OCI-LY7 (cell line): ENCODE results near the gene GAS6. TPM values are rescaled to one million over a fixed set of nuclear protein-coding genes. Genes with fewer than 3 reads are reported as not detected.
A peak's percentile ranks its signal among the peaks of the same experiment; 100 is the strongest.
"Not testable (repeated sequence)": the region's sequence is repeated elsewhere in the genome, so short reads cannot be mapped to it uniquely, and the experiment has no call there.

Source experiments
- Bru-seq: library from RNA; stranded (reverse); fragments of 400-500 nt; gene quantifications from one replicate; lab custom pipeline; 2021; lab: Mats Ljungman, UMichigan
- BruChase-seq, 2 experiments: library from RNA; stranded (reverse); fragments of 400-500 nt; gene quantifications; one replicate each; lab custom pipeline; 2021; lab: Mats Ljungman, UMichigan
- BruUV-seq: library from RNA; stranded (reverse); fragments of 400-500 nt; replicated peaks from 2 replicates; lab custom pipeline; 2021; lab: Mats Ljungman, UMichigan
- CTCF ChIA-PET: fragments of 300-600 bp; sonication (Branson Sonifier 250); formaldehyde crosslinking; loops from one replicate; lab custom pipeline; 2022; ENCODE audit warnings: antibody characterized with exemption; ENCODE audit not compliant: unreplicated experiment; lab: Charles Lee
- POLR2A ChIA-PET: fragments of 300-600 bp; sonication (Branson Sonifier 250); formaldehyde crosslinking; loops from one replicate; lab custom pipeline; 2022; ENCODE audit warnings: antibody characterized with exemption; lab: Charles Lee
- DNase-seq: peaks from one replicate; pipeline ENCODE4 v3.0.0-alpha.2; 2015; ENCODE audit warnings: low spot score
- H2AFZ ChIP-seq: fragments of 200-600 bp; sonication (generic), shearing (Covaris generic); 2 replicates; pipeline ENCODE4 v1.6.1; 2014; ENCODE audit warnings: mild to moderate bottlenecking, antibody characterized with exemption, low read length, moderate library complexity
- H3K27ac ChIP-seq: fragments of 200-600 bp; sonication (generic); 2 replicates; pipeline ENCODE4 v1.5.1; 2014; ENCODE audit warnings: mixed run types, low read depth, mild to moderate bottlenecking, moderate library complexity, low read length, inconsistent platforms; ENCODE audit not compliant: poor library complexity, severe bottlenecking
- H3K36me3 ChIP-seq: fragments of 200-600 bp; sonication (generic); 2 replicates; pipeline ENCODE4 v1.6.1; 2014; ENCODE audit warnings: mild to moderate bottlenecking, antibody characterized with exemption, low read length, moderate library complexity, mixed read lengths; ENCODE audit not compliant: insufficient read depth
- H3K4me1 ChIP-seq: fragments of 200-600 bp; sonication (generic); 2 replicates; pipeline ENCODE4 v1.5.1; 2014; ENCODE audit warnings: mild to moderate bottlenecking, low read length; ENCODE audit not compliant: insufficient read depth, poor library complexity, severe bottlenecking
- H3K4me2 ChIP-seq: fragments of 200-600 bp; sonication (generic); 2 replicates; pipeline ENCODE4 v1.6.1; 2014; ENCODE audit warnings: mild to moderate bottlenecking, low read length
- H3K4me3 ChIP-seq: fragments of 200-600 bp; sonication (generic); 2 replicates; pipeline ENCODE4 v1.5.1; 2014; ENCODE audit warnings: mild to moderate bottlenecking, low read depth, low read length; ENCODE audit not compliant: poor library complexity, severe bottlenecking
- H3K79me2 ChIP-seq: fragments of 200-600 bp; sonication (generic); 2 replicates; pipeline ENCODE4 v1.6.1; 2016; ENCODE audit warnings: low read depth, mild to moderate bottlenecking, low read length, moderate library complexity, mixed read lengths; ENCODE audit not compliant: insufficient read depth
- H3K9me2 ChIP-seq: fragments of 200-600 bp; sonication (generic); 2 replicates; pipeline ENCODE4 v1.6.1; 2016; ENCODE audit warnings: mild to moderate bottlenecking, low read length, mixed read lengths; ENCODE audit not compliant: insufficient read depth
- H3K9me3 ChIP-seq: fragments of 200-600 bp; sonication (generic); 2 replicates; pipeline ENCODE4 v1.6.1; 2014; ENCODE audit warnings: mild to moderate bottlenecking, mixed run types, low read length, mixed read lengths
- H4K20me1 ChIP-seq: fragments of 200-600 bp; sonication (generic); 2 replicates; pipeline ENCODE4 v1.6.1; 2014; ENCODE audit warnings: mild to moderate bottlenecking, antibody characterized with exemption, low read length, moderate library complexity, mixed read lengths; ENCODE audit not compliant: insufficient read depth
- EZH2phosphoT487 ChIP-seq: fragments of 200-600 bp; sonication (generic); IDR thresholded peaks from 2 replicates; pipeline ENCODE4 v1.6.1; 2018; ENCODE audit warnings: low read depth, borderline replicate concordance, mild to moderate bottlenecking, mixed run types, antibody characterized with exemption, low read length, moderate library complexity, mixed read lengths
- intact Hi-C: fragments of 100-400 bp; cut with micrococcal nuclease; formaldehyde crosslinking; loops from one replicate; pipeline ENCODE4 v1.10.0; 2022; ENCODE audit not compliant: unreplicated experiment
- long read RNA-seq: library from polyadenylated mRNA; stranded (forward); transcript quantifications from one replicate; pipeline ENCODE4 v2.0.0, GENCODE V29; 2022
- total RNA-seq, 2 experiments: library from RNA; depleted of rRNA in 1 of 2; stranded (reverse); fragments of >200 nt in 1 of 2; shearing (Covaris generic) in 1 of 2; gene quantifications; 2 replicates each; pipeline ENCODE4 v1.2.3, GENCODE V29; 2014 to 2022
- TF ChIP-seq, protein P1 (sequence below): fragments of 200-600 bp; sonication (generic); conservative IDR thresholded peaks from 2 replicates; pipeline ENCODE4 v1.5.1; 2014; ENCODE audit warnings: mild to moderate bottlenecking, antibody characterized with exemption, low read length, moderate library complexity, mixed read lengths

The GAS6 gene
- total RNA-seq (2014; rRNA removed; shearing (Covaris generic)): not detected in 2 replicates
- total RNA-seq (2022): not detected in 2 replicates
- Bru-seq, nascent RNA: percentile 8 among the genes with signal in this experiment
- BruChase-seq, experiment 1, labeled RNA remaining after a 6-hour chase: percentile 8 among the genes with signal in this experiment
- BruChase-seq, experiment 2, labeled RNA remaining after a 2-hour chase: percentile 3 among the genes with signal in this experiment
- long read RNA-seq: 0 reads

DNA sequence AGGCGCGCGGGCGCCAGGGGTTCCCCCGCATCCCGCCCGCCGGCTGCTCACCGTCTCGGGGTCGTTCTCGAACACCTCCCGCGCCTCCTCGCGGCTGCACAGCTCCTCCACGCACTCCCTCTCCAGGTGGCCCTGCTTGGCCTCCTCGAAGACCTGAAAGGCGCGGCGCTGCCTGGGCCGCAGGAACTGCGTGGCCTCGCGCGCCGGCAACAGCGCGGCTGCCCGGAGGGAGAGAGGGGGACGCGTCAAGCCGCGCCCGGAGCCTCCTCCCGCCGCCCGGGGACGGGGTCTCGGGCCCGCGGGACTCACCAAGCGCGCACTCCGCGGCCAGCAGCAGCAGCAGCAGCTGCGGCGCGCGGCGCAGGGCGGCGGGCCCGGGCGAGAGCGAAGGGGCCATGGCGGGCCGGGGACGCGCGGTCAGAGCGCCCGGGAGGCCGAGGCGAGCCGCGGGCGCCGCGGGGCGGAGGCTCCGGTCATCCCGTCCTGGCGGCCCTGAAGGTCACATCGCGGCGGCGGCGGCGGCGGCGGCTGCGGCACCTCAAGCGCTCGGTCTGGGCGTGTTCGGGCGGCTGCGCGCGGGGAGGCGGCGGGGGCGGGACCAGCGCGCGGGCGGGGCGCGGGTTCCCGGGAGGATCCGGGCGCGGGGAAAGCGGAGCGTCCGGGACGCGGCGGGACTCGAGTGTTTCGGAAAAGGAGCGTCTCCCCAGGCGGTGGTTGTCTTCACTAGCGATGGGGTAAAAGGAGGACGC lies at the start of gene GAS6:
Gene GAS6 (minus strand): TSS at position 553 of the 749 bp plus-strand sequence. CDS start 156 bp downstream, at position 397.
- ChIA-PET CTCF (no interaction called here), POLR2A (no interaction called here)
- Histone ChIP-seq H4K20me1 (no peaks in the 10 kb centered on the region), H3K79me2 (no peaks in the 10 kb centered on the region), H3K27ac (no peak within 1 kb of the TSS), H3K4me2 (no peak within 1 kb of the TSS), H3K4me1 (no peaks in the 10 kb centered on the region), H3K9me3 (no peaks in the 10 kb centered on the region), H3K36me3 (no peaks in the 10 kb centered on the region), H3K4me3 (no peak within 1 kb of the TSS), H2AFZ (no peak within 1 kb of the TSS), H3K9me2 (no peaks in the 10 kb centered on the region)
- no peak for DNase-seq
- intact Hi-C loops: no loop called here
- no TSS peak for BruUV-seq
- TF ChIP-seq EZH2phosphoT487: no peak

DNA sequence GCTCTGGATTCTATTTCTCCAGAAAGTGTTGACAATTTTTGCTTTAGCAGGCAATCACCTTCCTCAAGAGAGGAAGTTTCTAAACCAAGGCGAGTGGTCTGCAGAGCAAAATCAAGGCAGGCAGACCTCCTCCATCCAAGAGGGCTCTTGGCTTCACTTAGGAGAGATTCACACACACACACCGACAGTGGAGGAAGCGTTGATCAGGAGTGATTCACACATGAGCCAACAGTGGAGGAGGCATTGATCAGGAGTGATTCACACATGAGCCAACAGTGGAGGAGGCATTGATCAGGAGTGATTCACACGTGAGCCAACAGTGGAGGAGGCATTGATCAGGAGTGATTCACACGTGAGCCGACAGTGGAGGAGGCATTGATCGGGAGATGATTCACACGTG lies 49.5 kb upstream of the GAS6 start:
- POLR2A ChIA-PET, H3K4me2 ChIP-seq, BruUV-seq, CTCF ChIA-PET, H3K4me3 ChIP-seq, H4K20me1 ChIP-seq, intact Hi-C loops, H3K27ac ChIP-seq, H3K79me2 ChIP-seq, H3K9me3 ChIP-seq, H3K9me2 ChIP-seq, H3K36me3 ChIP-seq, H3K4me1 ChIP-seq, H2AFZ ChIP-seq, DNase-seq: not testable (repeated sequence)

DNA sequence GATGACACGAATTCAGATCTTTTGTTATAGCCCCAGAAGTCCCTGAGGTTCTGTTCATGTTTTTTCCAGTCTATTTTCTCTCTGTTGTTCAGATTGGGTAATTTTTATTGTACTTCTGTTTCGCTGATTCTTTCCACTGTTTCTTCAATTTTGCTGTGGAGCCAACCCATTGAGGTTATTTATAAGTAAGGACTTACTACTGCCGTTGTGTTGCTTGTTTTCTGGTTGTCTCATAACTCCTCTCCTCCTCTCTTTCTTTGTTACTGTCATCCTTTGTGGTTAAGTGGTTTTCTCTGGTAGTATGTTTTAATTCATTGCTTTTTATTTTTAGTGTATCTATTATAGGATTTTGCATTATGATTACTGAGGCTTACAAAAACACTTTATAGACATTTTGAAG lies 48.7 kb upstream of the GAS6 start:
- Histone ChIP-seq H3K4me2 (no peak overlapping the region), H3K4me1 (no peaks in the 10 kb centered on the region), H2AFZ (no peak overlapping the region), H3K27ac (no peak overlapping the region), H3K4me3 (no peak overlapping the region), H3K79me2 (no peaks in the 10 kb centered on the region), H3K9me3 (no peaks in the 10 kb centered on the region), H3K9me2 (no peaks in the 10 kb centered on the region), H3K36me3 (no peaks in the 10 kb centered on the region), H4K20me1 (no peaks in the 10 kb centered on the region)
- DNase-seq: no peak
- no TSS peak for BruUV-seq
- CTCF ChIA-PET: no interaction called here
- POLR2A ChIA-PET: no interaction called here
- TF ChIP-seq EZH2phosphoT487: no peak
- TF ChIP-seq, protein P1, sequence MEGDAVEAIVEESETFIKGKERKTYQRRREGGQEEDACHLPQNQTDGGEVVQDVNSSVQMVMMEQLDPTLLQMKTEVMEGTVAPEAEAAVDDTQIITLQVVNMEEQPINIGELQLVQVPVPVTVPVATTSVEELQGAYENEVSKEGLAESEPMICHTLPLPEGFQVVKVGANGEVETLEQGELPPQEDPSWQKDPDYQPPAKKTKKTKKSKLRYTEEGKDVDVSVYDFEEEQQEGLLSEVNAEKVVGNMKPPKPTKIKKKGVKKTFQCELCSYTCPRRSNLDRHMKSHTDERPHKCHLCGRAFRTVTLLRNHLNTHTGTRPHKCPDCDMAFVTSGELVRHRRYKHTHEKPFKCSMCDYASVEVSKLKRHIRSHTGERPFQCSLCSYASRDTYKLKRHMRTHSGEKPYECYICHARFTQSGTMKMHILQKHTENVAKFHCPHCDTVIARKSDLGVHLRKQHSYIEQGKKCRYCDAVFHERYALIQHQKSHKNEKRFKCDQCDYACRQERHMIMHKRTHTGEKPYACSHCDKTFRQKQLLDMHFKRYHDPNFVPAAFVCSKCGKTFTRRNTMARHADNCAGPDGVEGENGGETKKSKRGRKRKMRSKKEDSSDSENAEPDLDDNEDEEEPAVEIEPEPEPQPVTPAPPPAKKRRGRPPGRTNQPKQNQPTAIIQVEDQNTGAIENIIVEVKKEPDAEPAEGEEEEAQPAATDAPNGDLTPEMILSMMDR: no peak
- intact Hi-C loops: no loop called here
